HG03439 (cell line): ENCODE measurements around the gene CAV1.

ENCODE experiments used
- ATAC-seq: cut with Tn5 transposase; IDR thresholded peaks from one replicate; pipeline ENCODE4 v1.9.1; 2021; ENCODE audit warnings: mild to moderate bottlenecking, moderate library complexity; ENCODE audit not compliant: unreplicated experiment

The CAV1 gene

DNA sequence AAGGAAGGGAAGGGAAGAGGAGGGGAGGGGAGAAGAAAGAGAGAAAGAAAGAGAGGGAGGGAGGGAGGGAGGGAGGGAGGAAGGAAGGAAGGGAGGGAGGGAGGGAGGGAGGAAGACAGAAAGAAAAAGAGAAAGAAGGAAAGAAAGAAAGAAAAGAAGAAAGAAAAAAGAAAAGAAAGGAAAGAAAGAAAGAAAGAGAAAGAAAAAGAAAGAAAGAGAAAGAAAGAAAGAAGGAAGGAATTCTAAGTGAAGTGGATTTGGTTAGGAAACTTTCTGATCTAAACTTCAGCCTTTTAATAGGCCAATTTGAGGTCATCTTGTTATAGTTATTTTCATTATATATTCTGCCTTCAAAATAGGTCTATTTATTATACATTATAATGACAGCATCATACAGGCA, 21.0 kb upstream of the CAV1 start:
- ATAC-seq: no peak

DNA sequence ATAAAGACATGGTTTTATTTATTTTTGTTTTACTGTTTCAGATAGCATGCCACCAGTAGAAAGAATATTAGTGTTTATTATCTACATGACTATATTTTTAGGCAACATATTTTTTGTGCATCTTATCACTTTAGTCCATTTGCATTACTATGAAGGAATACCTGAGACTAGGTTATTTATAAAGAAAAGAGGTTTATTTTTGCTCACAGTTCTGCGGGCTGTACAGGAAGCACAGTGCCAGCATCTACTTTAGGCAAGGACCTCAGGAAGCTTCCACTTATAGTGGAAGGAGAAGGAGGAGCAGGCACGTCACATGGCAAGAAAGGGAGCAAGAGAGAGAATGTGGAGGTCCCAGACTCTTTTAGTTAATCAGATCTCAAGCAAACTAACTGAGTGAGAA, 19.6 kb upstream of the CAV1 start:
- no peak for ATAC-seq

DNA sequence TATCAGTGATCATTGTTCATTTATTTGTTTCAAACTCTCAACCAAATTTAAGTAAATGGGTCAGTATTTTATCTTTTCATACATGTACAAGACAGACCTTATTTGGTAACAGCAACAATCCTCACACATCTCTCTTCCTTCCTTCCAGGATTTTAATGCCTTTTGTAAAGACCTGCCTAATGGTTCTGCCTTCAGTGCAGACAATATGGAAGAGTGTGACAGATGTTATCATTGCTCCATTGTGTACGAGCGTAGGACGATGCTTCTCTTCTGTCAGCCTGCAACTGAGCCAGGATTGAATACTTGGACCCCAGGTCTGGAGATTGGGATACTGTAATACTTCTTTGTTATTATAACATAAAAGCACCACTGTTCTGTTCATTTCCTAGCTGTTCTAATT, 19.0 kb upstream of the CAV1 start:
- no peak for ATAC-seq

DNA sequence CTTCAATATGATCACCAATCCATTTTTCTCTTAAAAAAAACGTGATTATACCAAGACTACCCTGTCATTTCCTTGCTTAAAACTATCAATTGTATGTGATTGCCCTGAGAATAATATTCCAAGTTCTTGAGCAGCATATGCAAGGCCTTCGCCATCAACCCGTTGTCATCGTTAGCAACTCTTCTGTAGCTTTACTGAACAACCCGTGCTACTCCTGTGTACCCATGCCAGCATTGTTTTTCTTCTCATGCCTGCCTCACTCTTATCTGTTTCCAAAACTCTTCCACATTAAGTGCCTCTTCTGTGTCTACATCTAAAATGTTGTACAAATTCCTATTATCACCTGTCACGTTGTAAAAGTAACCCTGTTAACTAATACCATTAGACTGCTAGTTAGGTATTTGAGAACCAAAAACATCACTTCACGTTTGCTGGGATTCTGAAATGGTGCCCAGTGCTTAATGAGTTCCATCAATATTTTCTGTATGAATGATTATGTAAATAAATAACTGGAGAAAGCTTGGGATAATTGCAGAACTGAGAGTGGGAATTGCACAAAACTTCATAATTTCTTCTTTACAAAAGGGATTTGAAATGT, 14.8 kb upstream of the CAV1 start:
- no peak for ATAC-seq

DNA sequence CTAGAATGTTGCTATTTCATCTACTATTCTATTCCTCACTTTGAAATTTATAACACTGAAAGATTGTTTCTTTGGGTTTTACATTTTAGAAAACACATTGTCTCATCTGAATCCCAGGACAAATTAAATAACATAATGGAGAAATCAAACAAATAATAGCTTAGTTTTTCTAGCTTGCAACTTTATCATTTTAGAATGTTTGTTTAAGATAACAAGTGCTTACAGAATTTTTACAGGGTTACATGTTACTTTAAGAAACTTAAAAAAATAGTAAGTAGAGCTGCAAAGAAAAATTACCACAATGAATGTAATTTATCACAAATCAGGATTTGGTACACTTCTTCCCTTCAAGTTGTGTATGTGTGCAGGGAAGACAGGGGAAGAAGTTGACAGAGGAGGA, 14.0 kb upstream of the CAV1 start:
- ATAC-seq: no peak

DNA sequence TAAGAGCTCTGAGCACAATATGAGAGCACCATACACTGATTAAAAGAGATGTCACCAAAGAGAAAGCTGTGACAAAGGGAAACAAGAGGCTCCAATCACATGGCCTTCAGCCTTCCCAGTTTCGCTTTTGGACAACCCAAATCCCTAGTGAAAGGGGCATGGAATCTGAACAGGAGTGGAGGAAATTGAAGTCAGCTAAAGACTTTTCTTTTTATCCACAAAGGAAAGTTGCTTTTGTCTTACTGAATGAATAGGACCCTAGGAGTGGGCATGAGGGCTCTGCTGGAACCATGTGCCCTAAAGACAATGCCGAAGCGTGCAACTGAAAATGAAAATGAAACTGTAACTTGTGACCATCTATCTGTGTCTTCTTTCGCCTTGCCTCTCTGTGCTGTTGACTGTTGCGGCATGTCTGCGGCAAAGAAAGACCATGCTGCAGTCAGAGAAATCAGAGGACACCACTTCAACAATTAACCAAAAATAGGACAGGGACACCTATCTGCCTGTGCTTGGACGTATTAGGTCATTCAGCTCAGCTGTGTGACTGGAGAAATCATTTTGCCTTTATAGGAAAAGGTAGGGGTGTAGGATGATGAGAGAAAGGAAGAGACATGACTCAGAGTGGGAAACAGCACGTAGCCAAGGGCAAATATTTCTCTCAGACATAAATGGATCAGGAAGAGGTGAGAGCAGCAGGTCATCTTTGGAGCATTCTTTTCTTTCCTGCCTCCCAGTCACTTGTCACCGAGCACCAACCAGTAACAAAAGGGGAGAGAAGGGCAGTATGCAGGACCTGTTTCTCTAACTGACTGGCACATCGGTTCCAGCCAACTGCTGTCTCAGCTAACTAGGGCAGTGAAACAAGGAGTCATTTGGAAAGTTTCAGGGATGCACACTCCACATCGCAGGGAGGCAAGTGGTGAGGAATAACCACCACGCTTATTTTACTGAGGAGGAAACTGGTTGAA, 13.0 kb upstream of the CAV1 start:
- peak; percentile 100 for ATAC-seq

DNA sequence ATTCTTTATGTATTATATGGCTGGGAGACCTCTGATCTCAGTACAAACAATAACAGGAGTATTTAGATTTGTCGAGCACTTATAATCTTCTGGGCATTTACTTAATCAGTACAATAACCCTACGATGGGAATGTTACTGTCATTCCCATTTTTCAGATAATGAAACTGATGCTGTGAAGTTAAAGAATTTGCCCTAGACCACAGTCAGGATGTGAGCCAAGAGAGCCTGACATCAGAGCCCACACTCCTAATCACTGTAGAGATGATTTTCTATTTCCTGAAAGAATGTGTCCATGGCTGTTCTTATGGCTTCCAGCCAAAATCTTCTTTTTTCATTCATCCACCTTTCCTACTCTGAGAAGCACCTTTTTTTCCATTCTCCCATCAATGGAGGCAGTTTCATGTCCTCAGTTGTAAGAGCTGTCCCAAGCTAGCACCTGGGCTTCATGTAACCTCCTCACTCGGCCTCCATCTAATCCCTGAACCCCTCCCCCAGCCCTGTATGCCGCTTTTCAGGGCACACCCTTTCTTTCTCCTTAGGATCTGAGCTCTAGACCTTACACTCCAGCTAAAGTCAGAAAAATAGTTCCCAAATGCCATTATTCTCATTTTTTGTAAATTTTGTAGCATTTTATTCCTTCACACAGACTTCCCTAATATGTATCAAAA, 12.2 kb upstream of the CAV1 start:
- ATAC-seq: no peak

DNA sequence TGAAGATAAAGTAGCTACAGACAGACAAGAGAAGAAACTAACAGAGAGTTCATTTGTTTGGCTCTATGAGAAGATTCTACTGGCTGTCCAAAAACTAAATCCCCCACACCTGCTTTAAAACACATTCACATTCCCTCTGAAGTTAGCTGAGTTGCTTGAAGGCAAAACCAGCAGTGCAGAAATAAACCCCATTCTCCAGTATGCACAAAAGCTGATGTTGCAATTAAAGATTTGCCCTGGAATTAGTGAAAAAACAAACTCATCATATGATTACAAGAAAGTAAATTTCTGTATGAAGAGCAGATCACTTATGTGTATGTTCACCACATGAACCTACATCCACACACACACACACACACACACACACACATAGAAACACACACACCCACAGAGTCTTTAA, 9.3 kb upstream of the CAV1 start:
- no peak for ATAC-seq

DNA sequence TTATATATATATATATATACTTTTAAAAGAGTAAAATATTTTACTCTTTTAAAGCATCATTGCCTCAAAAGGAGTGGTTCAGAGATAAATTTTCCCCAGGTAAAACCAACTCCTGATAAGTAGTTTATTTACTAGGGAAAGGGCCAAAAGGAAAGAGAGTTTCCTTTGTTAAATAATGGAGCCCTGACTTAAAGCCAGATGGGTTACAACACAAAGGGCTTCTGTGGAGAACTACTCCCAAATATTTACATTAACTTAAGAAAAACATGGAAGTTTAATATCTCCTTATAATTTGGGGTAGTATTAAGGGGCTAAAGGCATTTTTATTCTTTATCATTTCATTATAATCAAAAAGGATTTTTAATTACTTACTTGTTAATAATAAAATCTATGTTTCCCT, 8.5 kb upstream of the CAV1 start:
- no peak for ATAC-seq

DNA sequence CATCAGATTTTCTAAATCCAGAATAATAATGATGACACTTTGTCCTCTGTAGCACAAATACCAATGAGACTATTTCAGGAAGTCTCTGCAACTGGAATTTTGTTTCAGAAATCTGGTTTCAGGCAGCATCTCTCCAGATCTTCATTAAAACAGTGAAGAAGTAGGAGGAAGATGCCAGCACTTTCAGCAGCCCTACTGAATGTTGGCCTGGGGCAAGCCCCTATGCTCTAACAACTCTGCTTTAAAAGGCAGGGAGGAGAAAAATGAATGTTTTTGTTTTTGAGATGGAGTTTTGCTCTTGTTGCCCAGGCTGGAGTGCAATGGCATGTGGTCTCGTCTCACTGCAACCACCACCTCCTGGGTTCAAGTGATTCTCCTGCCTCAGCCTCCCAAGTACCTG, 7.2 kb upstream of the CAV1 start:
- no peak for ATAC-seq

DNA sequence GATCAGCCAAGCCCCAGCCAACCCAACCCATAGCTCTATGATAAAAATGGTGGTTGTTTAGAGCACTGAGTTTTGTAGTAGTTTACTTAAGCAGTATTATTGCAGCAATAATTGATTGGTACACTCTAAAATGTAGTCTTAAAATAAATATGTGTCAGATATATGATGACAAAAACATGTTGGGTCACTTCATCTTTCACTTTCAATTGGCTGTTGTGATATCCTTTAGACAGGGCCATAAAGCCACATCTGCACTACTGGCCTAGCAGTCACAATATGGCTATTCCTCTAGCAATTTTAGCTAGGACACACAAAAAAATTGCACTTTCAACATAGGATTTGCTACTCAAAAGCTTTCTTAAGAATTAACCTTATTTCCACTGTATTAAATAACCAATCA, 5.9 kb upstream of the CAV1 start:
- no peak for ATAC-seq

DNA sequence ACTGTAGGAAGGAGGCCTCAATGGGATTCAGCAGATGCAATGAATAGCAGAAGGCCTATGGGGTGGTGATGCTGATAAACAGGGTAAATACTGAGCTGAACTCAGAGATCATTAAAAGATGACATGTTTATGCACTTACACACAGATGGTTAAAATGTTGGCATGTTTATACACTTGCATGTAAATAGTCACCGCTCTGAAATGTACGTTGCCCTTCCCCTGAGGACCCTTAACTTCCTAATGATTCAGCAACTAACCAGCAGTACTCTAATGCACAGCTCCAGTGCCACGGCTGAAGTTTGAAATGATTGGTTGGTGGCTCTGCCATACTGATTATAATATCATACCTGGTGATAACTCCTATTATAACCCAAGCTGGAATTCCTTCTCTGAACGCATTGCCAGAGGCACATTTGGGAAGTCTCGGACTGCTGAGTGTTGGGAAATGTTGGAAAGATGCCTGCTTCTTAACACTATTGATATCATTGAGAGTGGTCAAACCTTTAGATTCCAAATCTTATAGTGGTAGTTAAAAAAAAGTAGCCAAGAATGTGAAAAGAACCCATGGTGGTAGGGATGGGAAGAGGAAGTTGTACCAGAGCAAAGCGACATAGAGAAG, 3.7 kb upstream of the CAV1 start:
- ATAC-seq: no peak

DNA sequence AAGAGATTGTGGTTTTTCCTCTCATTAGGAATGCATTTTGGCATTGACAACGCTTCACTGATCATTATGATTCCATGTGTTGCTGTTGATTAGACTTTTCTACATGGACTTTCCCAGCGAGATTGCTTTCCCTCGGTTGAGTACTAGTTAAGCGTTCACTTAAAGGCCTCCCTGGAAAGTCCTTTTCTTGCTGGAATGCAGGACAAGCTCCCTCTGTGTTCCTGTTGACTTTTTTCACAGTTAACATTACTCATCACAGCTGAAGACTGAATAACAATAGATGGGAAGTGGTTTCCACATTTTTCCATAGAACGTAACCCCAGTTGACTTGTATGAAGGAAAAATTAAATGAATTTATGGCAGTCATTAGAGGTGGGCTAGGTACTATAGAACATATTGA, 2.6 kb upstream of the CAV1 start:
- ATAC-seq: no peak

DNA sequence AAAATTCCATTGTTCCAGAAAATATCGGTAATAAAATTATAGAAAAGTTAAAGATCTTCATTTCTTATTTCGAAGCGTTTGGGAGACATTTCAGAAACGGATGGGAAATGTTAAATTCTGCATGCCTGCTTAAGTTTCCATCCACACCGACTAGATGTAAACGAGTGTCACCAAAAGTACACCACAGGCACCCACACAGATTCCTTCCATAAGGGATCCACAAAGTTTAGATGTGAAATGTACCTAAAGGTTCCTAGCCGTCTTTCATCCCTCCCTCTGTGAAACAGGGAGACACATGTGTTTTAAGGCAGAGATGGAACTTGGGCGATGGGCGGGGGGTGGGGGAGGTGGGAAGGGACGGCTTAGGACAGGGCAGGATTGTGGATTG, 621 bp upstream of the CAV1 start:
- no peak for ATAC-seq

DNA sequence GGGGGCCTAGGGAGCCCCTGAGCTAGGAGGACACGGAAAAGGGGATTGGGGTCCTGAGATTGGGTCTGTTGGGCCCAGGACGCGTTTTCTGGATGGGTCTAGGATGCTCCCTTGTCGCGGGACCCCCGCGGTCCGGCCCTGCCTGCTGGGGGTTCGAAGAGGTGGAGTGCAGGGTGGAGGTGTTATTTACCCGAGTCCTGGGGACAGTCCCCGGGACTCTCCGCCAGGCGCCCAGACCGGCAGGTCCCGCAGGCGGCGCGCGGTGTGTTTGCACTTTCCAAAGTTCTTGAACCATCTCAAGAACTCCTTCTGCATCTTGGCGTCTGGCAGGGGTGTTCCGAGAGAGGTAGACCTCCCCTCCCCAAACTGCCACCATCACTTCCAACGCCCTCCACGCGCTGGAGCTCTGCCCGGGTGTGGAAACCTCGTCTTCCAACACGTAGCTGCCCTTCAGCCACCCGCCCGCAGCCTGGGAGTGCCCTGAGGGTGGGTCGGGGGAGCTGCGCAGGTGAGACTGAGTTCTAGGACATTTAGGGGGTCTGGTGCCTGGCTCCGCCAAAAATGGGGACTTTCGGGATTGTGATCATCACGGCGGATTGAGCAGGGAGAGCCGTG, 569 bp downstream of the CAV1 start:
- ATAC-seq: peak; percentile 45

DNA sequence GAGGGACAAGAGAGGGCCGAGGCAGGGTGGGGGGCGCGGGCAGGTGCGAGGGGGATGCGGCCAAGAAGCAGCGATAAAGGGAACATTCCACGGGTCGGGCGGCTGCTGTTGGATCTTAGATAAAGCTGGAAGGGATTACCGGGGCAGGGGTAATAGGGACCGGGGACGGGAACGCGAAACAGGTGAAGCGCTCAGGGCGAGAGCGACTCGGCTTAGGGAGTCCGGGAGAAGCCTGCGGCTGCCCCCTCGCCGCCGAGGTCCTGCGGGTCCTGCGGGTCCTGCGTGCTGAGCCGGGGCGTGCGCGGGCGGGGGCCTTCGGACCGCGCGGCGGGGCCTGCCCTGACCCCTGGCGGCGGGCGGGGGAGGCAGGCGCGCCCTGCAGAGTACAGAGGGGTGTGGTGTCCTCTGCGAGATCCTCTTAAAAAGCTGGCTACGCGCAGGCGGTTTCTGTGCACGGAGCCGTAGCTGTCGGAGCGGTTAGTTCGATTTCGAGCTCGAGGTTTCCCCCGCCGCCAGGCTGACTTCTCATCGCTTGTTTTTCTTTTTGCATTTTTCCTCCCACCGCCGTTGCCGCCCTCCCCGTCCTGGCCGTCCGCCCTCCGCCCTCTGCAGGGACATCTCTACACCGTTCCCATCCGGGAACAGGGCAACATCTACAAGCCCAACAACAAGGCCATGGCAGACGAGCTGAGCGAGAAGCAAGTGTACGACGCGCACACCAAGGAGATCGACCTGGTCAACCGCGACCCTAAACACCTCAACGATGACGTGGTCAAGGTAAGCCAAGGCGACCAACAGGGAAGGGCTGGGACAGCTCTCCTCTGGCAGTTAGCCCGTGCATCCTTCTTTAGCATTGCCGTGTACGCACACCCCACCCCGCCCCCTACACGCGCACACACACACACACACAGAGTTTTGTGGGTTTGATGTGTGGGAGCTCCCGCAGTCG, 1.4 kb downstream of the CAV1 start:
- ATAC-seq: peak; percentile 93

DNA sequence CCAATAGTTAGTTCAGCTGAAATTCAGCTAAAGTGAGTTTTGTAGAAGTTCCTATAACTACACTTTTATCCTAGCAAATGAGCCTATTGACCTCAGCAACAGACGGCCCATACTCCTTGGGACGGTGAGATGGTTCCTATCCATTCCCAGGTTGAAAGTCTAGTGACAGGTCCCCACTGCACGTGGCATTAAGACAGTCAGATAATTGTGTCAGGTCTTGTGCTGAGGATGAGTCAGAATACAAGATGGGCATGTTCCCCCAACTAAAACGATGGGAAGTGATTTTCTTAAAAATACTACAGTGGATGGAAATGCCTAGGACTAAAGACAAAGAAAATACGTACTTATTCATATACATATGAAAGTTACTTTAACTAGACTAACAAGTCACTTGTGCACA, 2.1 kb downstream of the CAV1 start:
- ATAC-seq: no peak

DNA sequence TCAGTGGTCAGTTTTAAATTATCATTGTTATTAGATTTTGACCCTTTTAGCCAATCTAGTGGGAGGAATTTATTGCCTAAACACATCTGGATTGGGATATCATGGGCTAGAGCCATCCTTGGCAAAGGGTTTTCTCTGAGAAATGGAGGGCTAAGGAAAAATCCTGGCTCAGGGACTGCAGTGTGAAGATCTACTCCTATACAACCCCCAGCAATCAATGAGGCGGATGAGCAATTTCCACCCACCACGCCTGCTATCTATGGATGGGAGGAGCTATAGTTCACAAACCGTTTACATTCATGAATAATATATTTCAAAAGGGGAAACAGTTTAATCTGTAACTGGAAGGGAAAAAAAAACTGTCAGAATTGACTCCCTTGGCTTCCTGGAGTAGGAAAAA, 2.7 kb downstream of the CAV1 start:
- no peak for ATAC-seq

DNA sequence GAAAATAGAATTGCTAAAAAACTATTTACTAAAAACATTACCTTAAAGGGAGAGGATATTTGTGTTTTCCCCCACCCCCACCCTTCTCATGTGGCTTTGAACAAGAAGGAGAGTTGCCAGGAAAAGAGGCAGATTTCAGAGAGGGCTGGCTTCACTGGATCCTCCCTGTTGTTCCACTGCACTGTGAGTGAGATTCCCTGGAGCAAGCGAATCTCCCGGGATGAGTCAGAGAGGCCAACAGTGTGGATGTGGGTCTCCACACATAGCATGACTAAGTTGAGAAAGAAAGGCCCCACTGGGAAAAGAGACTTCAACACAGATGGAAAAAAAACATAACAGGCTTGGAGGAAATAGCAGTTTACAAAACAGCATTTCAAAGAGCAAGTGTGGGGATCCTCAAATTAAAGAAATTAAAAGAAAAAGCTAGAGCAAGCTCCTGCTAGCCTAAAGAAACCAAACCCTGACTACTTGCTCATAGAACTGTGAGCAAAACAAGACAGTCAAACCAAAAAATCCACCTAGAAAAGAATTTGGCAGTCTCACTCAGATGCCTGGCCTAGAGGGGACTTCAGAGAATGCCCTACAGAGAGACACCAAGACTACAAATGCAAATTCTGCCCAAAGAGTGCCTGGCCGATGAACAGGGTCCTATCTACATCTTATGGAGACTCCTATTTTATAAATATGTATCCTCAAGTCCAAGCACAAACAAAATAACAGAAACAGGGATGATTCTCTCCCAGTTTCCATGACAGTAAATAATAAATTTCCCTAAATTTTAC, 3.4 kb downstream of the CAV1 start:
- ATAC-seq: no peak
